Keratinocyte (primary cell): ENCODE data around the gene ZNF512B.

Source experiments
- EZH2 ChIP-seq: IDR thresholded peaks from one replicate; pipeline ENCODE4 v1.6.1; 2012; ENCODE audit warnings: inconsistent platforms, mild to moderate bottlenecking, low read length, moderate library complexity
- TF ChIP-seq, protein P1 (sequence below), 3 experiments: IDR thresholded peaks in 1 of 3; conservative IDR thresholded peaks in 1 of 3; optimal IDR thresholded peaks in 1 of 3; 2 replicates in 2 of 3; 3 replicates in 1 of 3; pipeline versions ENCODE3 to v1.5.1; 2011; ENCODE audit warnings: low read length in 3 of 3, mild to moderate bottlenecking in 3 of 3, moderate library complexity in 2 of 3, control low read depth in 1 of 3, inconsistent platforms in 1 of 3; ENCODE audit not compliant: insufficient read depth in 2 of 3; ENCODE audit errors: extremely low read depth in 1 of 3

GRCh38 chr20:63955281-63955826 lies 14.4 kb downstream of the ZNF512B start:
- TF ChIP-seq EZH2 = no peak
- TF ChIP-seq, protein P1, sequence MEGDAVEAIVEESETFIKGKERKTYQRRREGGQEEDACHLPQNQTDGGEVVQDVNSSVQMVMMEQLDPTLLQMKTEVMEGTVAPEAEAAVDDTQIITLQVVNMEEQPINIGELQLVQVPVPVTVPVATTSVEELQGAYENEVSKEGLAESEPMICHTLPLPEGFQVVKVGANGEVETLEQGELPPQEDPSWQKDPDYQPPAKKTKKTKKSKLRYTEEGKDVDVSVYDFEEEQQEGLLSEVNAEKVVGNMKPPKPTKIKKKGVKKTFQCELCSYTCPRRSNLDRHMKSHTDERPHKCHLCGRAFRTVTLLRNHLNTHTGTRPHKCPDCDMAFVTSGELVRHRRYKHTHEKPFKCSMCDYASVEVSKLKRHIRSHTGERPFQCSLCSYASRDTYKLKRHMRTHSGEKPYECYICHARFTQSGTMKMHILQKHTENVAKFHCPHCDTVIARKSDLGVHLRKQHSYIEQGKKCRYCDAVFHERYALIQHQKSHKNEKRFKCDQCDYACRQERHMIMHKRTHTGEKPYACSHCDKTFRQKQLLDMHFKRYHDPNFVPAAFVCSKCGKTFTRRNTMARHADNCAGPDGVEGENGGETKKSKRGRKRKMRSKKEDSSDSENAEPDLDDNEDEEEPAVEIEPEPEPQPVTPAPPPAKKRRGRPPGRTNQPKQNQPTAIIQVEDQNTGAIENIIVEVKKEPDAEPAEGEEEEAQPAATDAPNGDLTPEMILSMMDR (optimal IDR thresholded peaks at IDR 0.05 in 1 of 3, IDR thresholded peaks at IDR 0.05 in 1 of 3, conservative IDR thresholded peaks at IDR 0.05 in 1 of 3; ENCODE audit: extremely low read depth in 1 of 3, insufficient read depth in 2 of 3, low read length in 3 of 3) = peak in 2 of 3 experiments; percentile 38 to 42
